ENCODE data around the gene NDP. TPM values are rescaled to one million over a fixed set of nuclear protein-coding genes. Genes with fewer than 3 reads are reported as not detected.
"Not testable (repeated sequence)": the region's sequence is repeated elsewhere in the genome, so short reads cannot be mapped to it uniquely, and the experiment has no call there.

Gene NDP
- total RNA-seq, 1 donor from 2014 or later: 0.30 TPM

GRCh38 chrX:43953218-43953617 lies 20.0 kb downstream of the NDP start:
- no peak overlapping the region for H3K4me3 ChIP-seq
- H3K9me3 ChIP-seq: no peaks in the 10 kb centered on the region
- H3K27ac ChIP-seq: no peak overlapping the region
- DNase-seq (no peak), ATAC-seq (no peak)
- no peak for TF ChIP-seq CTCF (IDR thresholded peaks at IDR 0.05)
- H3K27me3 ChIP-seq (ENCODE audit: low read depth): no peaks in the 10 kb centered on the region
- intact Hi-C loops (cut with DNase I): no loop called here
- no peaks in the 10 kb centered on the region for H3K36me3 ChIP-seq
- no peaks in the 10 kb centered on the region for H3K4me1 ChIP-seq

GRCh38 chrX:43949669-43950068 lies 23.5 kb downstream of the NDP start:
- TF ChIP-seq CTCF (IDR thresholded peaks at IDR 0.05): peak; percentile 34
- Histone ChIP-seq H3K9me3 (no peaks in the 10 kb centered on the region), H3K27ac (no peak overlapping the region), H3K27me3 (ENCODE audit: low read depth) (no peaks in the 10 kb centered on the region), H3K4me1 (no peaks in the 10 kb centered on the region), H3K4me3 (no peak overlapping the region), H3K36me3 (no peaks in the 10 kb centered on the region)
- intact Hi-C loops (cut with DNase I): no loop called here
- DNase-seq: peak; percentile 44
- peak in 1 of 2 donors; percentile 43 for ATAC-seq

- no peaks in the 10 kb centered on the region for H3K27me3 ChIP-seq (ENCODE audit: low read depth)
- no peak for TF ChIP-seq CTCF (IDR thresholded peaks at IDR 0.05)
- H3K4me3 ChIP-seq: no peak overlapping the region
- DNase-seq (no peak), ATAC-seq (no peak)
- H3K27ac ChIP-seq: no peak overlapping the region
- H3K9me3 ChIP-seq: no peaks in the 10 kb centered on the region
- intact Hi-C loops (cut with DNase I): no loop called here
- H3K4me1 ChIP-seq: no peaks in the 10 kb centered on the region
- H3K36me3 ChIP-seq: no peaks in the 10 kb centered on the region
Observed at GRCh38 chrX:43940816-43941474, 32.2 kb downstream of the NDP start.

GRCh38 chrX:43939187-43939926 lies 33.8 kb downstream of the NDP start:
- intact Hi-C loops (cut with DNase I): no loop called here
- DNase-seq: no peak

GRCh38 chrX:43922032-43922431 lies 51.2 kb downstream of the NDP start:
- H3K27me3 ChIP-seq (ENCODE audit: low read depth); H3K4me3 ChIP-seq; intact Hi-C loops (cut with DNase I); ATAC-seq; DNase-seq; H3K36me3 ChIP-seq; H3K9me3 ChIP-seq; H3K4me1 ChIP-seq; H3K27ac ChIP-seq: not testable (repeated sequence)

More at GRCh38 chrX:43939187-43939926, 33.8 kb downstream of the NDP start:
- H3K9me3 ChIP-seq: no peaks in the 10 kb centered on the region
- no peaks in the 10 kb centered on the region for H3K4me1 ChIP-seq
- no peak for TF ChIP-seq CTCF (IDR thresholded peaks at IDR 0.05)
- H3K27me3 ChIP-seq (ENCODE audit: low read depth): no peaks in the 10 kb centered on the region
- no peak overlapping the region for H3K4me3 ChIP-seq
- H3K36me3 ChIP-seq: no peaks in the 10 kb centered on the region
- no peak for ATAC-seq
- H3K27ac ChIP-seq: no peak overlapping the region

GRCh38 chrX:43910772-43911171 lies 62.4 kb downstream of the NDP start:
- H3K27ac ChIP-seq; H3K4me3 ChIP-seq; H3K27me3 ChIP-seq (ENCODE audit: low read depth); DNase-seq; ATAC-seq; H3K9me3 ChIP-seq; intact Hi-C loops (cut with DNase I); H3K4me1 ChIP-seq; H3K36me3 ChIP-seq: not testable (repeated sequence)
